Adrenal gland (tissue), 12 donors: ENCODE results near the gene BCAS3. TPM values are rescaled to one million over a fixed set of nuclear protein-coding genes. Genes with fewer than 3 reads are reported as not detected.

ENCODE experiments used
- DNase-seq, 7 donors: peaks; one replicate each; pipeline ENCODE4 v3.0.0-alpha.2; 2019 to 2020
- H3K27ac ChIP-seq, 5 donors: fragments of 200-600 bp; sonication (generic) in 4 of 5; 1 replicate in 3 of 5; 2 replicates in 2 of 5; pipeline versions ENCODE4 v1.5.1 to v1.8.0; 2016 to 2020; ENCODE audit warnings: mild to moderate bottlenecking in 1 of 5
- H3K27me3 ChIP-seq: fragments of 200-600 bp; 2 replicates; pipeline ENCODE4 v1.8.0; 2021
- H3K36me3 ChIP-seq, 2 donors: fragments of 200-600 bp; replicated peaks in 1 of 2; 1 replicate in 1 of 2; 2 replicates in 1 of 2; pipeline versions ENCODE4 v1.5.1 to v1.8.0; 2018 to 2022
- H3K4me1 ChIP-seq, 2 donors: fragments of 200-600 bp; replicated peaks in 1 of 2; 1 replicate in 1 of 2; 2 replicates in 1 of 2; pipeline versions ENCODE4 v1.5.1 to v1.8.0; 2018 to 2021
- H3K4me3 ChIP-seq, 4 donors: fragments of 200-600 bp; sonication (generic) in 3 of 4; one replicate each; pipeline ENCODE4 v1.5.1; 2016 to 2018
- H3K9me3 ChIP-seq, 3 donors: fragments of 200-600 bp; sonication (generic) in 1 of 3; replicated peaks in 1 of 3; 1 replicate in 2 of 3; 2 replicates in 1 of 3; pipeline versions ENCODE4 v1.5.1 to v1.8.0; 2016 to 2021
- CTCF ChIP-seq, 6 experiments: fragments of 450-650 bp in 4 of 6; fragments of 200-600 bp in 2 of 6; sonication (generic) in 1 of 6; IDR thresholded peaks; 1 replicate in 5 of 6; 2 replicates in 1 of 6; pipeline versions ENCODE4 v1.5.1 to v1.8.0; 2016 to 2021; ENCODE audit warnings: antibody characterized with exemption in 6 of 6, mild to moderate bottlenecking in 2 of 6, moderate library complexity in 1 of 6
- POLR2A ChIP-seq, 2 donors: fragments of 450-650 bp; IDR thresholded peaks; one replicate each; pipeline ENCODE4 v1.6.1; 2017; ENCODE audit warnings: antibody characterized with exemption in 2 of 2, mild to moderate bottlenecking in 2 of 2, moderate library complexity in 1 of 2
- WGBS, 4 donors: extraction: QIAGEN DNeasy Blood & Tissue Kit in 2 of 4; methylation state at CpG; one replicate each; pipeline versions ENCODE4 v1.1.5 to v1.1.7; 2013 to 2017; 5-methylcytosine and 5-hydroxymethylcytosine counted together
- intact Hi-C, 2 donors: fragments of 100-400 bp; cut with DNase I; formaldehyde crosslinking; loops; one replicate each; pipeline versions ENCODE4 v1.14.1 to v1.15.0; 2022 to 2023
- polyA plus RNA-seq, 3 donors: library from polyadenylated mRNA; stranded (reverse); fragments of 200-250 nt in 2 of 3; fragments of 350-450 nt in 1 of 3; fragmentation: Illumina TruSeq in 1 of 3; extraction: RNeasy Lipid Tissue Mini Kit (QIAGEN cat#74804) in 1 of 3; gene quantifications; one replicate each; pipeline ENCODE4 v1.2.3, GENCODE V29; 2013 to 2014
- total RNA-seq, 9 donors: library from RNA; depleted of rRNA in 4 of 9; stranded (reverse); fragments of >200 nt in 4 of 9; fragments of 120-200 nt in 1 of 9; fragmentation: NEBNext Ultra II Directional in 1 of 9; extraction: Animal tissue kit (Norgen Biotek cat#: 25700) in 1 of 9; gene quantifications; one replicate each; pipeline versions ENCODE4 v1.1.0 to v1.2.4, GENCODE V29; 2013 to 2023
- donor health status: healthy with polysubstance abuse.
- donor health status: Bipolar disorder and iron deficiency.
- donor health status: DM: yes; HTN: yes; CAD: no.
- donor health status: DM: no; HTN: no; CAD: no.
- donor health status: DM: no; HTN: no; CAD: no.
- donor health status: DM: yes; HTN: yes; CAD: no.

BCAS3 gene
- total and polyA plus RNA-seq, 12 donors = 9.4 to 105 (median 29.0) TPM

GRCh38 chr17:60748204-60748603 is 70.6 kb downstream of the BCAS3 start:
- intact Hi-C loops = no loop called here
- Histone ChIP-seq H3K4me1 (no peaks in the 10 kb centered on the region), H3K36me3 (no peaks in the 10 kb centered on the region), H3K9me3 (peaks cover 0 to 5% (median 0%) of the 10 kb centered on the region in 3 donors), H3K27me3 (no peaks in the 10 kb centered on the region), H3K4me3 (no peak overlapping the region), H3K27ac (no peak overlapping the region)
- WGBS, 4 donors = 83 to 93% (median 89%) methylated on average over 2 of the region's 2 CpGs
- no peak for TF ChIP-seq CTCF (IDR thresholded peaks at IDR 0.05)
- TF ChIP-seq POLR2A (IDR thresholded peaks at IDR 0.05) = no peak
- no peak for DNase-seq

GRCh38 chr17:60749050-60749449 is 71.4 kb downstream of the BCAS3 start:
- Histone ChIP-seq H3K4me1 (no peaks in the 10 kb centered on the region), H3K9me3 (peaks cover 0 to 5% (median 0%) of the 10 kb centered on the region in 3 donors), H3K27me3 (no peaks in the 10 kb centered on the region), H3K27ac (no peak overlapping the region), H3K4me3 (no peak overlapping the region), H3K36me3 (no peaks in the 10 kb centered on the region)
- DNase-seq = no peak
- TF ChIP-seq CTCF (IDR thresholded peaks at IDR 0.05) (no peak), POLR2A (IDR thresholded peaks at IDR 0.05) (no peak)
- 85 to 92% (median 89%) methylated on average over 4 of the region's 4 CpGs for WGBS, 4 donors
- intact Hi-C loops = no loop called here

- no peak overlapping the region for H3K4me3 ChIP-seq
- WGBS, 4 donors = 92 to 99% (median 93%) methylated on average over 5 of the region's 5 CpGs
- H3K36me3 ChIP-seq = no peaks in the 10 kb centered on the region
- no peak overlapping the region for H3K27ac ChIP-seq
- H3K4me1 ChIP-seq = no peaks in the 10 kb centered on the region
- TF ChIP-seq POLR2A (IDR thresholded peaks at IDR 0.05) (no peak), CTCF (IDR thresholded peaks at IDR 0.05) (no peak)
- H3K9me3 ChIP-seq = peaks cover 0 to 5% (median 0%) of the 10 kb centered on the region in 3 donors
- intact Hi-C loops = no loop called here
- H3K27me3 ChIP-seq = no peaks in the 10 kb centered on the region
- DNase-seq = no peak
Observed at GRCh38 chr17:60749708-60750107, 72.1 kb downstream of the BCAS3 start.

- TF ChIP-seq CTCF (IDR thresholded peaks at IDR 0.05) = no peak
- DNase-seq = no peak
- peaks cover 0 to 5% (median 0%) of the 10 kb centered on the region in 3 donors for H3K9me3 ChIP-seq
- no peak overlapping the region for H3K4me3 ChIP-seq
- H3K4me1 ChIP-seq = no peaks in the 10 kb centered on the region
- intact Hi-C loops = no loop called here
- no peaks in the 10 kb centered on the region for H3K36me3 ChIP-seq
- H3K27ac ChIP-seq = no peak overlapping the region
- no peaks in the 10 kb centered on the region for H3K27me3 ChIP-seq
Observed at GRCh38 chr17:60750640-60751039, 73.0 kb downstream of the BCAS3 start.
